Measurements from ENCODE around the gene IRF3. TPM values are rescaled to one million over a fixed set of nuclear protein-coding genes. Genes with fewer than 3 reads are reported as not detected.

The IRF3 gene
- total and polyA plus RNA-seq, 2 of the 4 experiments (the other 2 are of a cell fraction): 39.6 to 65.2 TPM

GRCh38 chr19:49684251-49684982 lies 18.8 kb upstream of the IRF3 start:
- H2BK120ac ChIP-seq (ENCODE audit: low read depth, low read length): no peak overlapping the region
- in situ Hi-C loops (cut with MboI; ENCODE audit: low sequenced_read_pairs): loop anchor here (10.0 kb wide), 1 partner anchor 170 kb away; the partner anchor contains the start of gene PTOV1
- no peak overlapping the region for H3K18ac ChIP-seq (ENCODE audit: low read depth, low read length)
- no peak overlapping the region for H2AK9ac ChIP-seq (replicated peaks; ENCODE audit: low read depth, low read length, poor library complexity)
- H3K4me1 ChIP-seq (ENCODE audit: control insufficient read depth, insufficient read depth, low read length): peaks cover 6% of the 10 kb centered on the region
- H4K5ac ChIP-seq (ENCODE audit: low read depth, low read length): no peak overlapping the region
- ATAC-seq (ENCODE audit: low read depth) (0 out of 2 replicates have a peak, but pooled peaks have one; percentile 12), DNase-seq (no peak)
- CTCF ChIA-PET: no interaction called here
- no peaks in the 10 kb centered on the region for H3K9me3 ChIP-seq (ENCODE audit: control insufficient read depth, insufficient read depth, low read length)
- H3K36me3 ChIP-seq (ENCODE audit: control insufficient read depth, insufficient read depth, low read length): peaks cover 49% of the 10 kb centered on the region
- H3K56ac ChIP-seq (ENCODE audit: extremely low read depth, insufficient read depth, low read length): no peak overlapping the region
- H3K9me1 ChIP-seq (ENCODE audit: insufficient read depth, low read length): peaks cover 3% of the 10 kb centered on the region; the same call in 1 of the 2 replicates
- WGBS, 2 experiments (ENCODE audit: extremely low coverage in 2 of 2, insufficient read length in 1 of 2): 68% methylated on average over 10 of the region's 35 CpGs; no CpG with 5 or more reads in 1 of the 2 experiments
- H3K14ac ChIP-seq (replicated peaks; ENCODE audit: low read depth, low read length): no peak overlapping the region
- no peak overlapping the region for H4K91ac ChIP-seq (ENCODE audit: insufficient read depth, low read depth, low read length)
- TF ChIP-seq CTCF (conservative IDR thresholded peaks at IDR 0.05; ENCODE audit: low read depth, low read length) (peak; percentile 28; the same call in 1 of the 2 replicates), NFE2L2 (IDR thresholded peaks at IDR 0.05; ENCODE audit: low read depth, low read length) (no peak)
- H3K23ac ChIP-seq (ENCODE audit: low read depth, low read length): no peak overlapping the region
- H2BK15ac ChIP-seq (ENCODE audit: low read depth, low read length): no peak overlapping the region
- intact Hi-C loops (cut with micrococcal nuclease): loop anchor here (5.0 kb wide), 1 partner anchor 112 kb away; no protein-coding TSS in a partner anchor
- H3K4me3 ChIP-seq (ENCODE audit: insufficient read depth, low read depth, low read length): no peak overlapping the region
- H3K27ac ChIP-seq (ENCODE audit: insufficient read depth, low read length): no peak overlapping the region
- H3K4ac ChIP-seq (ENCODE audit: low read depth, low read length): no peak overlapping the region
- BruUV-seq (replicated peaks): no TSS peak
- dilution Hi-C loops (cut with HindIII; ENCODE audit: low sequenced_read_pairs, unreplicated experiment): no loop called here
- H4K8ac ChIP-seq (ENCODE audit: low read depth in 2 of 2, low read length in 2 of 2): no peak overlapping the region
- H3K79me1 ChIP-seq (ENCODE audit: low read depth in 1 of 2, low read length in 2 of 2): peaks cover 19 to 59% of the 10 kb centered on the region in 2 experiments
- peaks cover 50% of the 10 kb centered on the region for H4K20me1 ChIP-seq (ENCODE audit: insufficient read depth, low read length)
- H3K27me3 ChIP-seq (ENCODE audit: control insufficient read depth, insufficient read depth, low read length): no peaks in the 10 kb centered on the region
- H3K9ac ChIP-seq (ENCODE audit: low read depth, low read length): no peak overlapping the region
- no peak overlapping the region for H2BK5ac ChIP-seq (ENCODE audit: low read depth, low read length, poor library complexity, severe bottlenecking)
- POLR2A ChIA-PET (ENCODE audit: unreplicated experiment): no interaction called here
- H2AFZ ChIP-seq (replicated peaks; ENCODE audit: low read length, poor library complexity): no peak overlapping the region
- H3K4me2 ChIP-seq (ENCODE audit: low read depth, low read length): no peak overlapping the region
- no peak overlapping the region for H2BK20ac ChIP-seq (ENCODE audit: low read depth, low read length)
- no peak overlapping the region for H2AK5ac ChIP-seq (ENCODE audit: low read depth, low read length)

Data from IMR-90 (cell line).